Right lobe of liver (tissue), 6 donors: ENCODE data around the gene LRPAP1. TPM values are rescaled to one million over a fixed set of nuclear protein-coding genes. Genes with fewer than 3 reads are reported as not detected.

Experiments used
- ATAC-seq, 4 donors: fragments of 200-7000 bp; cut with Tn5 transposase; one replicate each; pipeline ENCODE4 v1.9.1; 2020; ENCODE audit warnings: mild to moderate bottlenecking in 4 of 4, moderate library complexity in 4 of 4
- DNase-seq, 3 donors: peaks; one replicate each; pipeline ENCODE4 v3.0.0-alpha.2; 2020
- H3K27ac ChIP-seq, 3 donors: fragments of 200-600 bp; one replicate each; pipeline ENCODE4 v1.8.0; 2022
- H3K27me3 ChIP-seq, 2 donors: fragments of 200-600 bp; one replicate each; pipeline ENCODE4 v1.8.0; 2022
- H3K36me3 ChIP-seq, 4 donors: fragments of 200-600 bp; sonication (generic) in 1 of 4; one replicate each; pipeline versions ENCODE4 v1.5.1 to v1.8.0; 2017 to 2022; ENCODE audit warnings: control low read depth in 1 of 4
- H3K4me1 ChIP-seq, 4 donors: fragments of 200-600 bp; sonication (generic) in 1 of 4; one replicate each; pipeline versions ENCODE4 v1.5.1 to v1.8.0; 2017 to 2022; ENCODE audit warnings: control low read depth in 1 of 4
- H3K4me3 ChIP-seq, 3 donors: fragments of 200-600 bp; one replicate each; pipeline ENCODE4 v1.8.0; 2022
- H3K9me3 ChIP-seq, 4 donors: fragments of 200-600 bp; sonication (generic) in 1 of 4; one replicate each; pipeline versions ENCODE4 v1.5.1 to v1.8.0; 2017 to 2022; ENCODE audit warnings: control low read depth in 1 of 4
- CTCF ChIP-seq, 4 donors: fragments of 200-600 bp in 3 of 4; fragments of 450-650 bp in 1 of 4; IDR thresholded peaks; one replicate each; pipeline versions ENCODE4 v1.5.1 to v1.8.0; 2016 to 2022; ENCODE audit warnings: antibody characterized with exemption in 4 of 4, mild to moderate bottlenecking in 2 of 4
- POLR2A ChIP-seq: fragments of 450-650 bp; IDR thresholded peaks from one replicate; pipeline ENCODE4 v1.6.1; 2017; ENCODE audit warnings: antibody characterized with exemption, mild to moderate bottlenecking
- WGBS: methylation state at CpG from one replicate; pipeline ENCODE4 v1.1.6; 2018; ENCODE audit warnings: low coverage, low lambda C conversion rate; ENCODE audit not compliant: insufficient coverage; ENCODE audit errors: missing lambda C conversion rate; 5-methylcytosine and 5-hydroxymethylcytosine counted together
- intact Hi-C, 2 donors: fragments of 100-400 bp; cut with DNase I; formaldehyde crosslinking; loops; one replicate each; pipeline versions ENCODE4 v1.11.2 to v1.14.1; 2022
- total RNA-seq, 6 experiments: library from RNA; depleted of rRNA in 2 of 6; stranded (reverse); fragments of >200 nt in 2 of 6; fragmentation: NEBNext Ultra II Directional in 3 of 6; extraction: Animal tissue kit (Norgen Biotek cat#: 25700) in 3 of 6; gene quantifications; one replicate each; pipeline versions ENCODE4 v1.1.0 to v1.2.4, GENCODE V29; 2016 to 2023
- donor health status: DM: no; HTN: yes; CAD: no.
- donor health status: DM: no; HTN: no; CAD: no.
- donor health status: DM: no; HTN: no; CAD: no.
- donor health status: DM: no; HTN: yes; CAD: no.
- donor health status: DM: no; HTN: yes; CAD: no.

LRPAP1 gene
- total RNA-seq, 6 experiments from 2014 or later, result 63.4 to 108 (median 85.3) TPM

- TF ChIP-seq POLR2A (no peak), CTCF (IDR thresholded peaks at IDR 0.05) (no peak)
- ATAC-seq (no peak), DNase-seq (peak in 2 of 3 donors; percentile 10 to 37)
- no peaks in the 10 kb centered on the region for H3K4me1 ChIP-seq
- H3K36me3 ChIP-seq, result peaks cover 0 to 41% (median 7%) of the 10 kb centered on the region in 4 donors
- 100% methylated on average over 3 of the region's 19 CpGs for WGBS
- H3K9me3 ChIP-seq, result no peaks in the 10 kb centered on the region
- no peak overlapping the region for H3K4me3 ChIP-seq
- H3K27ac ChIP-seq, result no peak overlapping the region
- no peaks in the 10 kb centered on the region for H3K27me3 ChIP-seq
- intact Hi-C loops, result no loop called here
Measured at GRCh38 chr4:3524920-3525319, 7.3 kb downstream of the LRPAP1 start.

- H3K36me3 ChIP-seq, result peaks cover 0 to 47% (median 7%) of the 10 kb centered on the region in 4 donors
- ATAC-seq (no peak), DNase-seq (peak in 1 of 3 donors; percentile 36)
- H3K4me1 ChIP-seq, result no peaks in the 10 kb centered on the region
- no peaks in the 10 kb centered on the region for H3K9me3 ChIP-seq
- H3K27me3 ChIP-seq, result no peaks in the 10 kb centered on the region
- H3K27ac ChIP-seq, result no peak overlapping the region
- 80% methylated on average over 1 of the region's 8 CpGs for WGBS
- intact Hi-C loops, result no loop called here
- TF ChIP-seq POLR2A (no peak), CTCF (IDR thresholded peaks at IDR 0.05) (no peak)
- no peak overlapping the region for H3K4me3 ChIP-seq
Measured at GRCh38 chr4:3524349-3524748, 7.9 kb downstream of the LRPAP1 start.

- TF ChIP-seq POLR2A (no peak), CTCF (IDR thresholded peaks at IDR 0.05) (no peak)
- no peak overlapping the region for H3K4me3 ChIP-seq
- DNase-seq (peak in 2 of 3 donors; percentile 43 to 45), ATAC-seq (no peak)
- H3K4me1 ChIP-seq, result no peaks in the 10 kb centered on the region
- WGBS, result 77% methylated on average over 6 of the region's 24 CpGs
- no peaks in the 10 kb centered on the region for H3K27me3 ChIP-seq
- peaks cover 0 to 52% (median 7%) of the 10 kb centered on the region in 4 donors for H3K36me3 ChIP-seq
- H3K9me3 ChIP-seq, result no peaks in the 10 kb centered on the region
- intact Hi-C loops, result no loop called here
- H3K27ac ChIP-seq, result no peak overlapping the region
Measured at GRCh38 chr4:3523628-3524221, 8.5 kb downstream of the LRPAP1 start.

- intact Hi-C loops, result no loop called here
- H3K4me3 ChIP-seq, result no peak overlapping the region
- TF ChIP-seq CTCF (IDR thresholded peaks at IDR 0.05) (no peak), POLR2A (no peak)
- no peaks in the 10 kb centered on the region for H3K4me1 ChIP-seq
- DNase-seq (peak in 1 of 3 donors; percentile 23), ATAC-seq (no peak)
- peaks cover 0 to 56% (median 8%) of the 10 kb centered on the region in 4 donors for H3K36me3 ChIP-seq
- no peaks in the 10 kb centered on the region for H3K9me3 ChIP-seq
- H3K27me3 ChIP-seq, result no peaks in the 10 kb centered on the region
- WGBS, result 94% methylated on average over 4 of the region's 10 CpGs
- no peak overlapping the region for H3K27ac ChIP-seq
Measured at GRCh38 chr4:3523146-3523627, 9.0 kb downstream of the LRPAP1 start.
